GM12801 (cell line): ENCODE results near the gene DHRS12.

ENCODE experiments used
- CTCF ChIP-seq: IDR thresholded peaks from one replicate; pipeline ENCODE4 v1.5.1; 2011; ENCODE audit warnings: control low read depth; ENCODE audit not compliant: insufficient read length; ENCODE audit errors: extremely low read depth

Gene DHRS12

GRCh38 chr13:51759240-51759639, 44.7 kb downstream of the DHRS12 start:
- TF ChIP-seq CTCF = no peak

GRCh38 chr13:51758691-51759090, 45.3 kb downstream of the DHRS12 start:
- no peak for TF ChIP-seq CTCF

GRCh38 chr13:51756651-51757050, 47.3 kb downstream of the DHRS12 start:
- TF ChIP-seq CTCF = no peak

GRCh38 chr13:51747438-51748434, 56.2 kb downstream of the DHRS12 start:
- no peak for TF ChIP-seq CTCF

GRCh38 chr13:51746802-51747201, 57.2 kb downstream of the DHRS12 start:
- no peak for TF ChIP-seq CTCF

- no peak for TF ChIP-seq CTCF
Observed at GRCh38 chr13:51745243-51745642, 58.7 kb downstream of the DHRS12 start.

- TF ChIP-seq CTCF = no peak
Observed at GRCh38 chr13:51742611-51743010, 61.4 kb downstream of the DHRS12 start.
